Erythroblast (primary cell): Measurements from ENCODE around the gene SORL1.

ENCODE experiments used
- GATA1 ChIP-seq: IDR thresholded peaks from 2 replicates; pipeline ENCODE4 v1.6.1; 2011; ENCODE audit warnings: low read depth, mild to moderate bottlenecking, control low read depth, low read length, moderate library complexity
- POLR2A ChIP-seq: IDR thresholded peaks from 2 replicates; pipeline ENCODE4 v1.6.1; 2011; ENCODE audit warnings: mild to moderate bottlenecking, low read length

DNA sequence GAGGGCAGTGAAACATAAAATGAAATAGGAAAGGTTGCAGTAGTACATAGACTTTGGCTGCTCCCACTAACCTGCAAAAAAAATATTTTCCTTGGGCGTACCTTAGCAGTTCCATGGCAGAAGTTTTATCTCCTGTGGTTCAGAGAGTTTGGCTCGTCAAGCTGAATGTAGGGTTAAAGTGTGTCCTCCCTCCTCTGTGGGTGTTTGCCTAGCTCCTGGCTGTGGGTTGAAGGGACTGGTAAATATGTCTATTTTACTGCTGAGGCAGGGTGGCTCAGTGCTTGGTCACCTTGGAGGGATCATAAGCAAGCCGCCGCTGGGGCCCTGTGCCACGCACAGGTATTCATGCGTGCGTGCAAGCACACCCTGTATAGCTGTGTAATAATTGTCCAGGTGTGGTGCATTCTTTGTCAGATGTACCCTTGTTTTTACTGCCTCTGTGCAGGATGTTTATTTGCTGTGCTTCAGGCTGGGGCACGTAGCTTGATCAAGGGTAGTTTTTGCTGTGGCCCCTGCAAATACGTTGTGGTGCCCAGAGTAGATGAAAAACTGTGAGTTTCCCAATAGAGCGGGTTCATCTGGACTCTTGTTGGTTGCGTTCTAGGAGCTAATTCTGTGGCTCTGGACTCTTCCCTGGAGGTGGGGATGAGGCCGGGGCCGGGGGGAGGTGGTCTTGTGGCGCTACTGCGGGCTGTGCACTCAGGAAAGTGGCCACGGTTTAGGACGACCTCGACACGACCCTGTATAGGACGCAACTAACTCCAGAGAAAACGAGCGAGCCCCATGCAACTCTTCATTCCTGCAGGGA is 732 bp upstream of the SORL1 start:
- TF ChIP-seq POLR2A: no peak
- no peak for TF ChIP-seq GATA1
